ENCODE measurements around the gene CRAT. TPM values are rescaled to one million over a fixed set of nuclear protein-coding genes. Genes with fewer than 3 reads are reported as not detected.

Gene CRAT
- total RNA-seq, 2 donors from 2014 or later, result 12.9 to 23.3 TPM

DNA sequence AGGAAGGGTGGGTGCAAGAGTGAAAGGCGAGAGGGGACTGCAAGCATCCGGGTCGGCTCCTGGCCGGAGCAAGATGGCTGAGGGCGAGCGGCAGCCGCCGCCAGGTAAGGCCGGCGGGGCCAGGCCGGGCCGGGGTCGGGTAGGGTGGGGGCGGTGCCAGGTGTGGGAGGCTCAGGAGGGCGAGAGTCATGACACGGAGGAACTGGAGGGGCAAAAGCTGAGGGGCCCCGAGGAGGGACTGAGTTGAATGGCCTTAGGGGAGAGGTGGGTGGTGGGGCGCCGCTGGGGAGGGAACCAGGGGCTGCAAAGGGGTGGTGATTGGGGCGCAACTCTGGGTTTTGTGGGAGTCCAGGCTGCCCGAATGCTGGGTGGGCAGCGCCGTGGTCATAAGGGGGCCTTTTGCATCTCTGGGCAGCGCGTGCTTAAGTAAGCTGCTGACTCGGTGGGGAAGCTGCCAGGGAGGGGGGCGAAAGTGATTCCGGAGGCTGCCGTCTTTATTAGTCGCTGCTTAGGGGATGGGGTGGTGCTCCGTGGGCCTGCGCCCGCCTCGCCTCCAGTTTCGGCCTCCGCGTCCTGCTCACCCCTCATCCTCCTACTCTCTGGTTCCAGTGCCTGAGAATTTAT lies 1.0 kb upstream of the CRAT start:
- H3K36me3 Mint-ChIP-seq (ENCODE audit: low read depth), result no peaks in the 10 kb centered on the region
- H3K4me3 Mint-ChIP-seq, result peak overlapping the region; percentile 91
- peak; percentile 1 for ATAC-seq
- peaks cover 27% of the 10 kb centered on the region for H3K4me1 Mint-ChIP-seq
- peak in 1 of 3 donors; percentile 9 for DNase-seq
- no peaks in the 10 kb centered on the region for H3K9me3 ChIP-seq (ENCODE audit: control insufficient read depth, low read length, poor library complexity, severe bottlenecking)
- peak overlapping the region; percentile 82 for H3K27ac Mint-ChIP-seq
- H3K27me3 Mint-ChIP-seq, result no peaks in the 10 kb centered on the region

DNA sequence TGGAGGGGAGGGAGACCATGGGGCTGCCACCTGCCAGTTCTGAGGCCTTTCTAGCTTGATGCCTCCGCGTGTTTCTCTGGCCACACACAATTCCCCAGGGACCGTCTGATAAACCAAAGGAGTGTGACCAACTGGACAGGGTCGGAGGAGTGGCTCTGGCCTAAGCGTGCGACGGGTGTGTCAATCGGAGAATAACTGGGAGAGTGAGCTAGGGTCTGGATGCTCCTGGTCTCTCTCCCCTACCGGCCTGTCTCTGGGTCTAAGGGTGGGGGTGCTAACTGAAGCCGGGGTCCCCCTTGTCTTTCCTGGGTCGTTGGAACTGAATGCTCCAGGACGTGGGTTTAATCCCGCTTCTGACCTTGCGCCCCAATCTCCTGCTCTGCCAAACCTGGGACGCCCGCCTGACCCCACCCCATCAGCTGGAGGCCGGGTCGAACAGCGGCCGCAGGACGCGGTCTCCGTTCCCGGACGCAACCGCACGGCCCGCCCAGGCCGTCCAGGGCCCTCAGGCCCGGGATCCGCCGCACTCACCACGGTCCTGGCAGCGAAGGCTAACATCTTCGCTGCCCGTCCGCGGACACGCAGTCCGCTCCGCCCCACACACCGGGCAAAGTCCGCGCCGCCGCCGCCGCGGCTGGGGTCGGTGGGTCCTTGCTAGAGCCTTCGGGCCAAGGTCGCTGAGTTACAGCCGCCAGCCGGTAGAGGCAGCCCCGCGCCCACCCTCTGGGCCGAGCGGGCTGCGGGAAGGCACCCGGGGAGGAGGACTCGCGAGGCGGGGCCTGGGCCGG lies 447 bp downstream of the CRAT start:
- Mint-ChIP-seq H3K4me3 (peak overlapping the region; percentile 91), H3K36me3 (ENCODE audit: low read depth) (no peaks in the 10 kb centered on the region), H3K27ac (no peak overlapping the region), H3K4me1 (peaks cover 24% of the 10 kb centered on the region), H3K27me3 (no peaks in the 10 kb centered on the region)
- no peaks in the 10 kb centered on the region for H3K9me3 ChIP-seq (ENCODE audit: control insufficient read depth, low read length, poor library complexity, severe bottlenecking)
- DNase-seq (no peak), ATAC-seq (no peak)

DNA sequence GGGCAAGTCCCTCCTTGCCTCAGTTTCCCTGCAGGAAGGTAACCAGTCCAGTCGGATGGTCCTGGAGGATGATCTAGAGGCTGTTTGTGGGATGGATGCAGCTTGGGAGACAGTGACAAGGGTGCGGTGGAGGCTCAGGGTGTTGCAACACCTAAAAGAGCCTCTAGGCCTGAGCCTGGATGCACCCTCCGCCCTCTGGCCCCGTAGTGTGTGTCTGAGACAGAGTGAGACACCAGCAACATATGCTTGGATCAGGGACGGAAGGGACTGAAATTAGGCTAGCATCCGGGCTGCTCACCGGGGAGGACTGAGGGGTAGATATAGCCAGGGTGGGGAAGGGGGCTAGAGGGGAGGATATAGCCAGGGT lies 1.1 kb downstream of the CRAT start:
- ATAC-seq (no peak), DNase-seq (no peak)
- Mint-ChIP-seq H3K27ac (no peak overlapping the region), H3K27me3 (no peaks in the 10 kb centered on the region), H3K36me3 (ENCODE audit: low read depth) (no peaks in the 10 kb centered on the region), H3K4me3 (peak overlapping the region; percentile 91), H3K4me1 (peaks cover 19% of the 10 kb centered on the region)
- H3K9me3 ChIP-seq (ENCODE audit: control insufficient read depth, low read length, poor library complexity, severe bottlenecking), result no peaks in the 10 kb centered on the region

DNA sequence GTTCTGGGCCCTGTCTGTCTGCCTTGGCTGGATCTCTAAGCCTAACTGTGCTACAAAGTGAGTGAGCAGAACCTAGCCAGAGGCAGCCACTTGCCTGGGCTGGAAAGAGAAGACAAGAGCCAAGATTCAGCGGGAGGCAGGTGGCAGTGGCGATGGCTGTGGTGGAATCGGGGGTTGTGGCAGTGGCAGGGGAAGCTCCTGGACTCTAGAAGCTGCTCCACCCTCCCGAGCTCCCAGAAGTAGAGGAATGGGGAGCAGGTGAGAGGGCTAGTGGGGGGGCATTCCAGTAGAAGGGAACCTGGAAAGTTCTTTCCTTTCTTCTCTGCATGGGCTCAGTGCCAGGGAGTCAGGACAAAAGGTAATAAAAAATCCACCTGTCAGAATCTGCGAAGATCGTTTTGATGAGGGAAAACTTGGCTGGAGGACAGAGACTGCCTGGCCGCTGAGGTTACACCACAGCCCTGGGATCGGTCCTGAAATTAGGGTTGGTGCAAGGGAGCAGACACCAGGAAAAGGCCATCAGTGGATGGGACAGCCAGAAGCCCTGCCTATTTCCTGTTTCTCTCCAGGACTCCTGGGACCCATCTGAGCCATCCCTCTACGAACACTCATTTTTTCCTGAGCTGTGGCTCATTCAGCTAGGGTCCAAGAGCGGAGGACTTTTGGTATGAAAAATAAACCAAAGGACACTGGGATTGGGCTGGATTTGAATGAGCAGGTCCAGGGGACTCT lies 1.6 kb downstream of the CRAT start:
- Mint-ChIP-seq H3K4me1 (peaks cover 17% of the 10 kb centered on the region), H3K36me3 (ENCODE audit: low read depth) (no peaks in the 10 kb centered on the region), H3K27ac (no peak overlapping the region), H3K4me3 (peak overlapping the region; percentile 91), H3K27me3 (no peaks in the 10 kb centered on the region)
- no peaks in the 10 kb centered on the region for H3K9me3 ChIP-seq (ENCODE audit: control insufficient read depth, low read length, poor library complexity, severe bottlenecking)
- ATAC-seq (no peak), DNase-seq (no peak)

DNA sequence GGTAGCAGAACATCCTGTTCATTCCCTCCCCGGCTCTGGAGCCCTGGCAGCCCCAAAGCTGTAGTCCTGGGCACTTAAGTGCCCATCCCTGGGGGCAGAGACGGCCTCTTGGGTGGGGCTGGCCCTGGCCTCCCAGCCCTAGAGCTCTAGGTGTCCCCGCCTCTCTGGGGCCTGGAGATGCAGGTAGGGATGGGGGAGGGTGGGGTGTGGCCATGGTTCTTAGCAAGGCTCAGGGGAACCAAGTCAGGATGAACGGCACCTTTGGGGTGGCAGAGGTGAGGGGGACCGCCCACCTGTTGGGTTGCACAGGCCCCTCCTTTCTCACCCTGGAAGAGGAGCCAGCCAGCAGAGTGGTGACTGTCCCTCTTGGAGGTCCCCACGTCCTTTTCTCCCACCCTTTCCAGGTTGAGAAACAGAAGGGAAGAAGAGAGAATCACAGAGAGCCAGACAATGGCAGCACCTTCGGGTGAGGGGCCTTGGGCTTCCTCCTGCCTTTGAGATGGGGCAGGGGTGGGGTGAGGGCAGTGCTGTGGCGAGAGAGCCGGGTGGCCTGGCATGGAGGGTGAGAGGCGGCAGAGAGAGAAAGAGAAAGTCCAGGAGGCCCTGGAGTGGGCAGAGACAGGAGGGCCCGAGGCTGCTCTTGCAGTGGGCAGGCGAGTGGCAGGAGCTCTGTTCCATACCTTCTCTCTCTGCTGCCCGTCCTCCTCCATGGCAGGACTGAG lies 2.3 kb downstream of the CRAT start:
- ATAC-seq (no peak), DNase-seq (no peak)
- Mint-ChIP-seq H3K4me3 (peak overlapping the region; percentile 91), H3K4me1 (peaks cover 17% of the 10 kb centered on the region), H3K27ac (no peak overlapping the region), H3K36me3 (ENCODE audit: low read depth) (no peaks in the 10 kb centered on the region), H3K27me3 (no peaks in the 10 kb centered on the region)
- H3K9me3 ChIP-seq (ENCODE audit: control insufficient read depth, low read length, poor library complexity, severe bottlenecking), result no peaks in the 10 kb centered on the region

DNA sequence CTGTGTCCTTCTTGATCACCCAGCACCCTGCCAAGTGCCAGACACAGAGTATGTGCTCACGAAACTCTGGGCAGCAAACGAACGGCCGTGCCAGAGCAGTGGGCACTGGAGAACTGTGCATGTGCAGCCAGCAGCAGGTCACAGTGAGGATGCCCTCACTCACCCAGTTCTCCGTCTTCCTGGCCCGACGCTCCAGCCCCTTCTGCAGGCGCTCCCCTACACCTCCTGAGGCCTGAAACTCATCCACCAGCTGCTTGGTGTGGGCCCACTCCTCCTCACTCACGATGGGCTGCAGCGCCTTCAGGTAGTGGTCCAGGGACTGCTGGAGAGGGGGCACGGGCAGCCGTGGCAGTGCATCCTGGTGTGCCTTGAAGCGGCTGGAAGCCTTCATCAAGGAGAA lies 2.9 kb downstream of the CRAT start:
- Mint-ChIP-seq H3K27ac (no peak overlapping the region), H3K27me3 (no peaks in the 10 kb centered on the region), H3K4me3 (no peak overlapping the region), H3K36me3 (ENCODE audit: low read depth) (no peaks in the 10 kb centered on the region), H3K4me1 (peaks cover 17% of the 10 kb centered on the region)
- DNase-seq (no peak), ATAC-seq (no peak)
- no peaks in the 10 kb centered on the region for H3K9me3 ChIP-seq (ENCODE audit: control insufficient read depth, low read length, poor library complexity, severe bottlenecking)

DNA sequence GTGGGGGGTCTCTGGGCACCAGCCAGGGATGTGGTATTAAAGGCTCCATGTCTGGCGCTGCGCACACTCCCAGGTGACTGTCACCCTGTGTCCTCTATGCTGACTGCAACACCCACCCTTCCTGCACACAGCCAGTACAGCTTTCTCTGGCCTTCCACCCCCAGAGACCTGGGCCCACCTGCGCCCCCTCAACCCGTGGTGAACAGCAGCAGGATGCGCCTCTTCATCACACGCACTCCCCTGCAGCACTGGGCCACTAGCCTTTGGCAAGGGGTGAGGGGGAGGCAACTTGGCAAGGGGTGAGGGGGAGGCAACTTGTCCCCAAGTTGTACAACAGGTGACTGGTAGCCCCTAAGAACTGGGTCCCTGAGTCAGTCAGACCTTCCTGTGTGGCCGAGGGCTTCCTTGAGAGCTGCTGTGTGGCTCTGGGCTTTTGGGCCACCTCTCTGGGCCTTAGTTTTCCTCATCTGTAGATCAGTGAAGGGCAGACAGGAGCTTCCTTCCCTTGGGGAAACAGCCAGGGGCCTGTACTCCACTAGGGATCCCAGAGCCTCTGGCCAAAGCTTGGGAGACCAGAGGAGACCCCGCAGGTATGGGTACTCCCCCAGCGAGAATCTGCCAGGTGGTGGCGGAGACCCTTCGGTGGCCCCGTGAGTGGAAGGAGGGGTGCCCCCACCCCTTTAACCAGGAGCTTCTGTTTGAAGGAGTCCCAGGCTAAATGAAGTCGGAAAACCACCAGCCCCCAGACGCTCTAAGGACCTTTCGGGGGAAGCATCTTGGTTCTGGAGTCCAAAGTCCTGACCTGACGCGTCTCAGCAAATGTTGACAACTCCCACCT lies 4.5 kb downstream of the CRAT start:
- ATAC-seq (no peak), DNase-seq (no peak)
- H3K9me3 ChIP-seq (ENCODE audit: control insufficient read depth, low read length, poor library complexity, severe bottlenecking), result no peaks in the 10 kb centered on the region
- peaks cover 12% of the 10 kb centered on the region for H3K4me1 Mint-ChIP-seq
- H3K27me3 Mint-ChIP-seq, result no peaks in the 10 kb centered on the region
- no peak overlapping the region for H3K4me3 Mint-ChIP-seq
- H3K27ac Mint-ChIP-seq, result no peak overlapping the region
- no peaks in the 10 kb centered on the region for H3K36me3 Mint-ChIP-seq (ENCODE audit: low read depth)

DNA sequence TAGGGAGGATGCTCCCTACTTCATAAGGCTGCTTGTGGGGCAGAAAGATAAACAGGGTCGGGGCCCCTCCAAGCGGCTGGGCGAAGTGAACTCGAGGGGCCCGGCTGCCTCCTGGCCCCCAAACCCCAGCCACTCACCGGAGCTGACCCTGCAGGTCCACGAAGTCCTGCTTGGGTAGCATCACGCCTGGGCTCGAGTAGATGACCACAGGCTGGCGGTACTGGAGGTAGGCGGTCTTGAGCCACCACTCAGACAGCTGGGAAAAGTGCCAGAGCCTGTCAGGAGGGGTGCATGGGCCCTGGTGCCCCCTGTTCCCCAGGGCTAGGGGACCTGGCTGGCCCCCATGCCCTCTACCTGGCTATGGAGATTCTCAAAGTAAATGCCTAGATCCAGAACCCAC lies 6.5 kb downstream of the CRAT start:
- ATAC-seq (no peak), DNase-seq (no peak)
- Mint-ChIP-seq H3K27me3 (no peaks in the 10 kb centered on the region), H3K36me3 (ENCODE audit: low read depth) (no peaks in the 10 kb centered on the region), H3K4me3 (no peak overlapping the region), H3K4me1 (peaks cover 6% of the 10 kb centered on the region), H3K27ac (no peak overlapping the region)
- no peaks in the 10 kb centered on the region for H3K9me3 ChIP-seq (ENCODE audit: control insufficient read depth, low read length, poor library complexity, severe bottlenecking)

DNA sequence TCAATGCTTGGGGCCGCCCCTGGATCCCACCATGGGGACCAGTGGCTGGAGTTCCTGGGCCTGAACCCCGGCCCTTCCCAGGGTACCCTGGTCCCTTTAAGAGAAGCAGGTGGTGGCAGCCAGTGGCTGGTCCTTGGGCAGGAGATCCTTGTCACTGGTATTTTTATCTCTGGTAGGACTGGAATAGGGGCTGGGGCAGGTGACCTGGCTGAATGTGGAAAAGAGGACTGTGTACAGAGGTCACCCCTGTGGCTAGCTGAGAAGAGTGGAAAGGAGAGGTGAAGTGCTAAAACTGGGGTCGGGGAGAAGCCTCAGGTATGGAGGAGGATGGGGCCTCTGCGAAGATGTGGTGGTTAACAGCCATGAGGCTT lies 7.0 kb downstream of the CRAT start:
- H3K9me3 ChIP-seq (ENCODE audit: control insufficient read depth, low read length, poor library complexity, severe bottlenecking), result no peaks in the 10 kb centered on the region
- DNase-seq (no peak), ATAC-seq (no peak)
- no peaks in the 10 kb centered on the region for H3K27me3 Mint-ChIP-seq
- H3K4me1 Mint-ChIP-seq, result peaks cover 2% of the 10 kb centered on the region
- no peaks in the 10 kb centered on the region for H3K36me3 Mint-ChIP-seq (ENCODE audit: low read depth)
- no peak overlapping the region for H3K27ac Mint-ChIP-seq
- no peak overlapping the region for H3K4me3 Mint-ChIP-seq

DNA sequence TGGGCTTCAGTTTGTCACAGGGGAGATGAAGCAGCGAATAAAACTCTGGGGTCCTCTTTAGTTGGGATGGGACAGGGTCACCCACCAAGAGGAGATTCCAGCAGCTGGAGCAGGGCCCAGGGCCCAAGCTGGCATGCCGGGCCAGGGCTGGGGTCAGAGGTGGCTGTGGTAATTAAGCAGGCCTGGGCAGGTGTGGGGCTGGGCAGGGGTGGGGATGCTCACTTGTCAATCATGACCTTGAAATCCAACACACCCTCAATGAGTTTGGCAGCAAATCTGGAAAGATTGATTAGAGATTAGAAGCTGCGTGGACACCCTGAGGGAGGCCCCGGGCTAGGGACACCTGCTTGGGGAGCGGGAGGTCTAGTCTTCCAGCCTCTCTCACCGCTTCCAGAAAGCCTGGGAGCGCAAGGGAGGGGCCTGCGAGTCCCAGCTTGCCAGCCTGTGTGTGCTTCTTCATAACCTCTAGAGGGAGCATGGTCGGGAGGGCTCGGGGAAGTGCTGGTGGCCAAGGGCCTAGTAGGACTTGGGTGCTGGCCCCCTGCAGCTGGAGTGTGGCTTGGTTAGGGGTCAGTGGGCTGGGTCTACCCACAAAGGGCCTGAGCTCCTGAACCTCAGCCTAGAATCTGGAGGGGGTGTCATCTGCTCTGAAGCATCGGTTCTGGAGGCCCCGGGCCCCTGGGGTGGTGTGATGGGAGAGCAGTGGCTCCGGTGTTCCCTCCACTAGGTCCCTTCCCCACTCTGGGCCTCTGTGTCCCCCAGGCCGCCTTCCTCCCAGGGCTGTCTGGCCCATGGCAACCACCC lies 7.6 kb downstream of the CRAT start:
- H3K27ac Mint-ChIP-seq, result no peak overlapping the region
- no peak for DNase-seq
- ATAC-seq, result no peak

DNA sequence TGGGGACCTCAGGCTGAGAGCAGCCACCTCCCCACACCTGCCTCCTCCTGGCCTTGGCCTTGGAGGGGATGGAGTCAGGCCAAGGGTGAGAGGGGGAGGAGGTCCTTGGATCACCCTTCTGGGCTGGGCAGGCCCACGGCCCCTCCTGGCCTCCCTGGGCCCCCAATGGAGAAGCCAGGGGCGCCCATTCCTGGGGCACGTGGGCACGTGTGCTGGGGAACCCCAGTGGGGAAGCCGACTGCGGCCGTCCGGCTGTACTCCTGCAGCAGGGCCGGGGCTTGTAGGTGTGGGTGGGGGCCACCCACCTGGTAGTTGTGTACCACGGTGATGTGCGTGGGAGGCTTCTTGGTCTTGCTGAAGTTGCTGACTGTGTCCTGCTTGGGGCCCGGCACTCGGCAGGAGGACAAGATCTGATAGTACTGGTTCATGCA lies 8.5 kb downstream of the CRAT start:
- H3K4me1 Mint-ChIP-seq, result peaks cover 4% of the 10 kb centered on the region

More for the DNA sequence above, 7.6 kb downstream of the CRAT start:
- H3K36me3 Mint-ChIP-seq (ENCODE audit: low read depth), result no peaks in the 10 kb centered on the region
- no peak overlapping the region for H3K4me3 Mint-ChIP-seq
- H3K4me1 Mint-ChIP-seq, result peaks cover 2% of the 10 kb centered on the region
- no peaks in the 10 kb centered on the region for H3K27me3 Mint-ChIP-seq
- H3K9me3 ChIP-seq (ENCODE audit: control insufficient read depth, low read length, poor library complexity, severe bottlenecking), result no peaks in the 10 kb centered on the region

DNA sequence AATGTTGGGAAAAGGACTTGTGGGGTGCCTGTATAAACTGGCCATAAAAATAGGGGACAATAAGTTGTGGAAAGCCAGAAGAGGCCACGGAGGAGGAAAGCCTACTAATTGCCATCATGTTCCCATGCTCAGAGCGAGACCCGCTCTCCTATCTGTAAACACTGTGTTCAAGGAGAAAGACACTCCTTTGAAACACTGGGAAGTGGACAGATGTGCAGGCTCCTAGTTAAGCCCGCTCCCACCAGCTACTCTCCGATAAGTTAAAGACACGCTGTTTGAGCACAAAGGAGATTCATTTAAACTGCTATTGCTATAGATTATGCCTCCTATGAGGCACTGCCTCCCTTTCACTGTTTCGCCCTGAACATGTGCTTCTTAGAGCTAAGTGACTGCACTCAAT lies 9.3 kb downstream of the CRAT start:
- DNase-seq (no peak), ATAC-seq (no peak)
- H3K4me3 Mint-ChIP-seq, result no peak overlapping the region
- no peaks in the 10 kb centered on the region for H3K36me3 Mint-ChIP-seq (ENCODE audit: low read depth)
- H3K4me1 Mint-ChIP-seq, result peaks cover 4% of the 10 kb centered on the region
- H3K27me3 Mint-ChIP-seq, result no peaks in the 10 kb centered on the region
- no peaks in the 10 kb centered on the region for H3K9me3 ChIP-seq (ENCODE audit: control insufficient read depth, low read length, poor library complexity, severe bottlenecking)
- no peak overlapping the region for H3K27ac Mint-ChIP-seq

More for the DNA sequence above, 8.5 kb downstream of the CRAT start:
- no peaks in the 10 kb centered on the region for H3K27me3 Mint-ChIP-seq
- H3K36me3 Mint-ChIP-seq (ENCODE audit: low read depth), result no peaks in the 10 kb centered on the region
- DNase-seq (no peak), ATAC-seq (no peak)
- H3K27ac Mint-ChIP-seq, result no peak overlapping the region
- no peaks in the 10 kb centered on the region for H3K9me3 ChIP-seq (ENCODE audit: control insufficient read depth, low read length, poor library complexity, severe bottlenecking)
- H3K4me3 Mint-ChIP-seq, result no peak overlapping the region
